Stimulated activated CD4-positive, alpha-beta T cell treated with anti-CD3 and anti-CD28 coated beads, Interleukin-2, amount 100 ng/mL, for 48 hours (primary cell): ENCODE data around the gene ALDH8A1.

ENCODE experiments used
- DNase-seq, 2 donors: peaks; one replicate each; pipeline ENCODE4 v3.0.0-alpha.2; 2020

The ALDH8A1 gene

DNA sequence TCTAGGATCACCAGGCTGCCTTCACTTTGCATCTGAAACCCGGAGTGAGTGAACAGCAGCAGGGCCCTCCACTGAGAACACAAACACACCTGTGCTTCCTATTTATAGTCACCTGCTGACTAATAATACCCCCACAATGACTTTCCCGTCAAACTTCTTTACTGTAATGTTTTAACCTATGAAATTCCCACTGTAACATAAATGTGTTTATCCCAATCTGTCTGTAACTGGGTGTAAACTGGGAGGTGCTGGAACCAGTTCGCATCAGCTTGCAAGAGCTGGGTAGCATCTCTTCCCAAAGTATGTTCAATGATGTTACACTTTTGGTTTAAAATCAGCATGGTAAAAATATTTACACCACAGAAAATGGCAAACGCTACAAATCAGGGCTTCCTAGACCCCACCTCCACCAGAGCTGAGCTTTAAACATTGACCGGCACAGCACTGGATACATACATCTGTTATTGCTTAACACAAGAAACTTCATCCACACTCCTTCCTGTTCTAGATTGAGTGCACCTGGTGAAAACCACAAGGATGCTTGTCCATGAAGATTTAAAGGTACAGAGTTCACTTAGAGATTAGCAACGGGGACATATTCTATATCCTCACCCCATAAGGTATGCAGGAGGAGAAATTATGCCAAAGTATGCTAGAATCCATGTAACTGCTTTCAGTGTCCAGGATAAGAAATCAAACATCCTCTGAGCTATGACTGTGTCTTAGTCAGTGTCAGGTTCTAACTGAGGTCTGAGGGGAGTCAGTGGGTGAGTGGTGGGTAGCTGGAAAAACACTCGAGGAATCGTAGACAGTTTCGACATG lies 79.0 kb downstream of the ALDH8A1 start:
- DNase-seq = no peak

DNA sequence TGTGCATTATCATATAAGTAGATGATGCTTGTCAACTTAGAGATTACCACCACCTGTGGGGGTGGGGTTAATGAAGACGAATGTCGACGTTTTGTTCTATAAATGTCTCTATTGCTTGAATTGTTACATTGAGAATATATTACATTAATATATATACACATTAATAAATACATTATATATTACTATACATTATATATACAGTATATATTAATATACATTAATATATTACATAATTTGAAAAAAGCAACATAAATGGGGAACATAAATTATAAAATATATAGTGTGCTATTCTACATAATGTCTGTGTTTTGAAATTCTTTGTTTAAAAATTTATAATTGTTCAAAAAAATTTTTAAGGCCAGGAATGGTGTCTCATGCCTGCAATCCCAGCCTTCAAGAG lies 81.1 kb downstream of the ALDH8A1 start:
- DNase-seq = no peak
